ENCODE results near the gene TEKT5.

Gene TEKT5

GRCh38 chr16:10678655-10679054 lies 16.1 kb downstream of the TEKT5 start:
- no peak for DNase-seq (ENCODE audit: low read depth)
- TF ChIP-seq, protein P1, sequence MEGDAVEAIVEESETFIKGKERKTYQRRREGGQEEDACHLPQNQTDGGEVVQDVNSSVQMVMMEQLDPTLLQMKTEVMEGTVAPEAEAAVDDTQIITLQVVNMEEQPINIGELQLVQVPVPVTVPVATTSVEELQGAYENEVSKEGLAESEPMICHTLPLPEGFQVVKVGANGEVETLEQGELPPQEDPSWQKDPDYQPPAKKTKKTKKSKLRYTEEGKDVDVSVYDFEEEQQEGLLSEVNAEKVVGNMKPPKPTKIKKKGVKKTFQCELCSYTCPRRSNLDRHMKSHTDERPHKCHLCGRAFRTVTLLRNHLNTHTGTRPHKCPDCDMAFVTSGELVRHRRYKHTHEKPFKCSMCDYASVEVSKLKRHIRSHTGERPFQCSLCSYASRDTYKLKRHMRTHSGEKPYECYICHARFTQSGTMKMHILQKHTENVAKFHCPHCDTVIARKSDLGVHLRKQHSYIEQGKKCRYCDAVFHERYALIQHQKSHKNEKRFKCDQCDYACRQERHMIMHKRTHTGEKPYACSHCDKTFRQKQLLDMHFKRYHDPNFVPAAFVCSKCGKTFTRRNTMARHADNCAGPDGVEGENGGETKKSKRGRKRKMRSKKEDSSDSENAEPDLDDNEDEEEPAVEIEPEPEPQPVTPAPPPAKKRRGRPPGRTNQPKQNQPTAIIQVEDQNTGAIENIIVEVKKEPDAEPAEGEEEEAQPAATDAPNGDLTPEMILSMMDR (IDR thresholded peaks at IDR 0.05; ENCODE audit: control insufficient read depth, extremely low read depth, insufficient read depth), result no peak
- no peak overlapping the region for H3K4me3 ChIP-seq (ENCODE audit: low read depth, low read length)

- no peak overlapping the region for H3K4me3 ChIP-seq (ENCODE audit: low read depth, low read length)
- TF ChIP-seq, protein P1 (IDR thresholded peaks at IDR 0.05; ENCODE audit: control insufficient read depth, extremely low read depth, insufficient read depth), result no peak
- DNase-seq (ENCODE audit: low read depth), result no peak
Observed at GRCh38 chr16:10676284-10676683, 18.4 kb downstream of the TEKT5 start.

DNA sequence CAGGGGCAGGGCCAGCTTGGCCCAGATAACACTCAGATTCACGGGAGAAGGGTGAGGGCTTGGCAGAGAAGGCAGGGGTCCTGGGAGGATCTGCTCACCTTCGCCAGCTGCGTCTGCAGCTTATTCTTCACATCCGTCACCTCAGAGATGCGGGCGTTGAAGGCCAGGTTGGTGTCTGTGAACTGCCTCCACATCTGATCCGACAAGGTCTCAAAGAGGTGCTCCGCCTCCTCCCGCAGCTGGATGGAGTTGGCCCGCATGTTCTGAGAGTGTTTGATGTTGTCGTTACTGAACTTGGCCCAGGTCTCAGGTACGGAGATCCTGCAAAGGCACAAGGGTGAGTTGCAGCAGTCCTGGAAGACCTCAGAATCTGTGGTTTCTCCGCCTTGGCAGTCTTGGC lies 18.9 kb downstream of the TEKT5 start:
- no peak overlapping the region for H3K4me3 ChIP-seq (ENCODE audit: low read depth, low read length)
- no peak for DNase-seq (ENCODE audit: low read depth)
- TF ChIP-seq, protein P1 (IDR thresholded peaks at IDR 0.05; ENCODE audit: control insufficient read depth, extremely low read depth, insufficient read depth), result no peak

DNA sequence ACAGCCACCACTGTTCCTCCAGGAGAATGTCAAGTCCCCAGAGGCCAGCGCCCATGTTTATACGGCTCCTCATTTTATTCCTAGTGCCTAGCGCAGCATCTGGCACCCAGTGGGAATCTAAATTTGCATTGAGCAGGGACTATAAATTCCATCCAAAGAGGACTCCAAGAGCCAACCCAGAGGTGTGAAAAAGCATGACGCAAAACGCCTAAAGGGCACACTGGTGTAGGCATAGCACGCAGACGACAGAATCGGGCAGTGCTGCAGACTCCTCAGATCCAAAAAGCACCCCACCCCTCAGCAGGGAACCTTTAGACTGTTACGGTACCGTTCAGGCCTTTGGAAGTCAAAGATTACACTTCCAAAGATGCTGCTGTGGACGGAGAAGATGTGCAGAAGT lies 19.5 kb downstream of the TEKT5 start:
- TF ChIP-seq, protein P1 (IDR thresholded peaks at IDR 0.05; ENCODE audit: control insufficient read depth, extremely low read depth, insufficient read depth), result no peak

GRCh38 chr16:10671729-10672128 lies 23.0 kb downstream of the TEKT5 start:
- TF ChIP-seq, protein P1 (IDR thresholded peaks at IDR 0.05; ENCODE audit: control insufficient read depth, extremely low read depth, insufficient read depth), result no peak
- no peak overlapping the region for H3K4me3 ChIP-seq (ENCODE audit: low read depth, low read length)
- no peak for DNase-seq (ENCODE audit: low read depth)

More for the DNA sequence above, 19.5 kb downstream of the TEKT5 start:
- no peak overlapping the region for H3K4me3 ChIP-seq (ENCODE audit: low read depth, low read length)
- no peak for DNase-seq (ENCODE audit: low read depth)

- TF ChIP-seq, protein P1 (IDR thresholded peaks at IDR 0.05; ENCODE audit: control insufficient read depth, extremely low read depth, insufficient read depth), result no peak
- H3K4me3 ChIP-seq (ENCODE audit: low read depth, low read length), result no peak overlapping the region
- DNase-seq (ENCODE audit: low read depth), result no peak
Observed at GRCh38 chr16:10669791-10670190, 24.9 kb downstream of the TEKT5 start.

- no peak for DNase-seq (ENCODE audit: low read depth)
- no peak overlapping the region for H3K4me3 ChIP-seq (ENCODE audit: low read depth, low read length)
- TF ChIP-seq, protein P1 (IDR thresholded peaks at IDR 0.05; ENCODE audit: control insufficient read depth, extremely low read depth, insufficient read depth), result peak; percentile 43
Observed at GRCh38 chr16:10668322-10669045, 26.2 kb downstream of the TEKT5 start.
